Measurements from ENCODE around the gene HDAC4.

The HDAC4 gene

GRCh38 chr2:239329972-239330572 lies 70.7 kb downstream of the HDAC4 start:
- no peak for DNase-seq
- H3K27ac ChIP-seq, result no peak overlapping the region

DNA sequence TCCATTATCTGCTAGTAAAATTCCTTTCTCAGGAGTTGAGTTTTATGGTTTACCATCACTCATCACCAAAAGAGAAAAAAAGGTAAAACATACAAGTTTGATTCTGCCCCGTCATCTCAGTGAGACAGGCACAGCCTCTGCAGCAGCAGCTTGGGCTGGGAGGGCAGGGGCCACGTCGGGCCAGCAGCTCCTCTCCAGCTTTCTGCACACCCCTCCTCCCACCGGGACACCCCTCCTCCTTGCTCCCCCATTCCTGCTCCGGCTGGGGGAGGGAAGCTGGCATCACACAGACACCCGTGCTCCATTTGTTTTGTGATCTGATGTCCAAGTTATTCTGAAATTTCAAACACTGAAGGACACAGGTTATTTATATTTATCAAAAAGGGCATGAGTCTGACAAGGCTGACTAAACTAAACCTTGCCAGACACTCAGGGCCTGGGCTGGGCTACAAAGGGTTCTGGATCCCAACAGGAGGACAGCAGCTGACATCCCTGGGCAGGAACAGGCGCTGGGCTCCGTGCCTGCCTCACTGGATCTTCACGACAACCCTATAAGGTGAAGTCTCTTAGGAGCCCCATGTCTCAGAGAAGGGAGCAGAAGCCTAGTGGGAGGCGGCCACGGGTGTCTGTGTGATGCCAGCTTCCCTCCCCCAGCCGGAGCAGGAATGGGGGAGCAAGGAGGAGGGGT lies 71.4 kb downstream of the HDAC4 start:
- TF ChIP-seq CTCF (IDR thresholded peaks at IDR 0.05; ENCODE audit: low read depth, low read length, missing control alignments), result no peak
- H3K27me3 ChIP-seq (replicated peaks), result no peaks in the 10 kb centered on the region
- H3K4me3 ChIP-seq (ENCODE audit: low read depth, low read length), result no peak overlapping the region
- no peaks in the 10 kb centered on the region for H3K36me3 ChIP-seq (replicated peaks)
- in situ Hi-C loops (cut with HindIII; ENCODE audit: low pct_ligation_motif_present, low sequenced_read_pairs), result no loop called here
- H3K27ac ChIP-seq, result no peak overlapping the region
- DNase-seq, result no peak

More at GRCh38 chr2:239329972-239330572, 70.7 kb downstream of the HDAC4 start:
- no peak for TF ChIP-seq CTCF (IDR thresholded peaks at IDR 0.05; ENCODE audit: low read depth, low read length, missing control alignments)
- no peak overlapping the region for H3K4me3 ChIP-seq (ENCODE audit: low read depth, low read length)
- in situ Hi-C loops (cut with HindIII; ENCODE audit: low pct_ligation_motif_present, low sequenced_read_pairs), result no loop called here
- no peaks in the 10 kb centered on the region for H3K36me3 ChIP-seq (replicated peaks)
- H3K27me3 ChIP-seq (replicated peaks), result no peaks in the 10 kb centered on the region

GRCh38 chr2:239328351-239329191 lies 72.2 kb downstream of the HDAC4 start:
- Histone ChIP-seq H3K27ac (no peak overlapping the region), H3K27me3 (replicated peaks) (no peaks in the 10 kb centered on the region), H3K4me3 (ENCODE audit: low read depth, low read length) (no peak overlapping the region), H3K36me3 (replicated peaks) (no peaks in the 10 kb centered on the region)
- DNase-seq, result peak; percentile 52
- in situ Hi-C loops (cut with HindIII; ENCODE audit: low pct_ligation_motif_present, low sequenced_read_pairs), result no loop called here
- TF ChIP-seq CTCF (IDR thresholded peaks at IDR 0.05; ENCODE audit: low read depth, low read length, missing control alignments), result peak; percentile 19

DNA sequence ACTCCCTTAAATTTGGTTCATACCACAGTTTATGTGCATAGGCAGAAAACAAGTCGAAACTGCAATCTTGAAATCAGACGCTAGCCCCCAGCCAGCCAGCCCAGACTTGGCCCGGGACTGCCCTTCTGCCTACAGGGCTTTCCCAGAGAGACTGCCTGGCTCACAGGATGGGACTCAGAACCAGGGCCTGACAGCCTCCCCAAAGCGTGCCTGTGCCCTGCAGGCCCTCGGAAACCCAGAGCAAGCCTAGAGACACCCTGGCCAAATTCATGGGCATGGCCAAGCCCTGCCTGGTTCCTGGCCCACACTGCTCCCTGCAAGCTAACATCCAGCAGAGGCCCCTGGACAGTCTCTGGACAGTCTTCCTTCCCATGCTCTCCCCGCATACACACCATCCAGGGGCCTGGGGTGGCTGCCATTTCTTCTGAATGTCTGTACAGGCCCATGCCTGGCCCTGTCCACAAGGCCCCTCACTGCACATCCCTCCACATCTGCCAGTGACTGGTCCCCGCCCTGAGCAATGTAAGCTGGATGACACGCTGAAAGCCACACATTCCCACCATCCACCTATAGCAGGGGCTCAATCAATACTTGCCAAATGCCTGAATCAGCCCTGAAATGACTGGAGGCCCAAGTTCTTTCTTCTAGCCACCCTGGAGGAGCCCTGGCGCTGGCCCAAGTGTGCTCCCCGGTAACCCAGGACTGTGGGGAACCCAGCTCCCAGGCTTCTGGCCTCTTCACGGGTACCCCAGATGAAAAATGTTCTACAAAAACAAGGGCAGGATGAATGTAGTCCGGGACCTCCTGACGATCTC lies 73.1 kb downstream of the HDAC4 start:
- no peak for DNase-seq
- Histone ChIP-seq H3K36me3 (replicated peaks) (no peaks in the 10 kb centered on the region), H3K27ac (no peak overlapping the region), H3K4me3 (ENCODE audit: low read depth, low read length) (no peak overlapping the region), H3K27me3 (replicated peaks) (no peaks in the 10 kb centered on the region)
- TF ChIP-seq CTCF (IDR thresholded peaks at IDR 0.05; ENCODE audit: low read depth, low read length, missing control alignments), result no peak
- in situ Hi-C loops (cut with HindIII; ENCODE audit: low pct_ligation_motif_present, low sequenced_read_pairs), result no loop called here

- Histone ChIP-seq H3K4me3 (ENCODE audit: low read depth, low read length) (no peak overlapping the region), H3K36me3 (replicated peaks) (no peaks in the 10 kb centered on the region), H3K27me3 (replicated peaks) (no peaks in the 10 kb centered on the region), H3K27ac (no peak overlapping the region)
- TF ChIP-seq CTCF (IDR thresholded peaks at IDR 0.05; ENCODE audit: low read depth, low read length, missing control alignments), result no peak
- in situ Hi-C loops (cut with HindIII; ENCODE audit: low pct_ligation_motif_present, low sequenced_read_pairs), result no loop called here
- DNase-seq, result no peak
Observed at GRCh38 chr2:239326831-239327535, 73.8 kb downstream of the HDAC4 start.
